HepG2 (cell line): ENCODE measurements around the gene FAF1. TPM values are rescaled to one million over a fixed set of nuclear protein-coding genes. Genes with fewer than 3 reads are reported as not detected.

Experiments used
- CBX1 ChIP-seq: IDR thresholded peaks from one replicate; pipeline ENCODE4 v1.6.1; 2016; ENCODE audit warnings: antibody characterized with exemption, low read depth
- HDAC1 ChIP-seq: sonication (generic); formaldehyde crosslinking; IDR thresholded peaks from 2 replicates; pipeline ENCODE4 v1.5.1; 2020; ENCODE audit warnings: mild to moderate bottlenecking, missing genetic modification reagents
- HNF1A ChIP-seq, 2 experiments: sonication (generic) in 1 of 2; formaldehyde crosslinking in 1 of 2; IDR thresholded peaks; 2 replicates each; pipeline versions ENCODE4 v1.4.0 to v1.6.1; 2016 to 2020; ENCODE audit warnings: borderline replicate concordance in 1 of 2, low read depth in 1 of 2, mild to moderate bottlenecking in 1 of 2, missing genetic modification reagents in 1 of 2
- KDM5A ChIP-seq: fragments of 200-600 bp; sonication (generic); IDR thresholded peaks from 2 replicates; pipeline ENCODE4 v1.7.0; 2018; ENCODE audit warnings: antibody characterized with exemption, mild to moderate bottlenecking, low read length, borderline replicate concordance
- SMAD3 ChIP-seq: sonication (generic); formaldehyde crosslinking; IDR thresholded peaks from 2 replicates; pipeline ENCODE4 v1.4.0; 2020; ENCODE audit warnings: missing genetic modification reagents
- ZC3H4 ChIP-seq: sonication (generic); formaldehyde crosslinking; IDR thresholded peaks from 2 replicates; pipeline ENCODE4 v1.4.0; 2020; ENCODE audit warnings: missing genetic modification reagents, borderline replicate concordance
- ZNF382 ChIP-seq: sonication (generic); formaldehyde crosslinking; IDR thresholded peaks from 2 replicates; pipeline ENCODE4 v1.5.0; 2020; ENCODE audit warnings: missing genetic modification reagents, mild to moderate bottlenecking, borderline replicate concordance
- ZNF605 ChIP-seq: sonication (generic); formaldehyde crosslinking; IDR thresholded peaks from 2 replicates; pipeline ENCODE4 v1.8.0; 2022; ENCODE audit warnings: mild to moderate bottlenecking, missing genetic modification reagents
- ZNF781 ChIP-seq: sonication (generic); formaldehyde crosslinking; IDR thresholded peaks from 2 replicates; pipeline ENCODE4 v1.5.1; 2020; ENCODE audit warnings: borderline replicate concordance, mild to moderate bottlenecking, missing genetic modification reagents; ENCODE audit errors: not compliant biosample characterization
- ZNF800 ChIP-seq: sonication (generic); formaldehyde crosslinking; IDR thresholded peaks from 2 replicates; pipeline ENCODE4 v1.4.0; 2020; ENCODE audit warnings: missing genetic modification reagents
- ZSCAN25 ChIP-seq: sonication (generic); formaldehyde crosslinking; IDR thresholded peaks from 2 replicates; pipeline ENCODE4 v1.8.0; 2022; ENCODE audit warnings: mild to moderate bottlenecking, missing genetic modification reagents
- polyA plus RNA-seq, 8 experiments: library from polyadenylated mRNA; depleted of rRNA in 3 of 8; stranded (reverse) in 7 of 8; unstranded in 1 of 8; fragments of >200 nt; fragmentation: Illumina TruSeq in 4 of 8; extraction: Trizol in 4 of 8; gene quantifications; 2 replicates each; pipeline versions ENCODE4 v1.2.1 to v1.2.3, GENCODE V29; 2011 to 2016; ENCODE audit warnings: low read depth in 4 of 8, missing spikeins in 1 of 8, mixed read lengths in 1 of 8; ENCODE audit not compliant: insufficient read depth in 1 of 8
- total RNA-seq, 5 experiments: library from RNA; depleted of rRNA; stranded (reverse); fragments of >200 nt; fragmentation: Illumina TruSeq; extraction: Trizol; gene quantifications; 2 replicates each; pipeline ENCODE4 v1.2.3, GENCODE V29; 2016; ENCODE audit warnings: low read depth in 1 of 5
- TF ChIP-seq, protein P1 (sequence below), 2 experiments: sonication (generic) in 1 of 2; formaldehyde crosslinking in 1 of 2; IDR thresholded peaks; 2 replicates each; pipeline versions ENCODE4 v1.4.0 to v1.6.1; 2018 to 2020; ENCODE audit warnings: missing genetic modification reagents in 2 of 2, borderline replicate concordance in 1 of 2, low read depth in 1 of 2, mild to moderate bottlenecking in 1 of 2, missing biosample characterization in 1 of 2
- TF ChIP-seq, protein P2 (sequence below): fragments of 450-650 bp; IDR thresholded peaks from 2 replicates; pipeline ENCODE4 v1.6.1; 2016
- TF ChIP-seq, protein P3 (sequence below): sonication (generic); formaldehyde crosslinking; IDR thresholded peaks from 2 replicates; pipeline ENCODE4 v1.8.1; 2022; ENCODE audit warnings: low read depth, mild to moderate bottlenecking, missing genetic modification reagents

The FAF1 gene
- total and polyA plus RNA-seq, 2 of the 13 experiments (the other 11 are each of a cell fraction or from before 2014, with no cell fraction given), result 19.4 to 63.3 TPM

- TF ChIP-seq HNF1A (IDR thresholded peaks at IDR 0.05; ENCODE audit: low read depth), result 0 out of 2 replicates have a peak, but pooled peaks have one; percentile 10
- no peak for TF ChIP-seq HNF1A (CRISPR knock-in tag; IDR thresholded peaks at IDR 0.05; ENCODE audit: borderline replicate concordance)
- TF ChIP-seq, protein P1, sequence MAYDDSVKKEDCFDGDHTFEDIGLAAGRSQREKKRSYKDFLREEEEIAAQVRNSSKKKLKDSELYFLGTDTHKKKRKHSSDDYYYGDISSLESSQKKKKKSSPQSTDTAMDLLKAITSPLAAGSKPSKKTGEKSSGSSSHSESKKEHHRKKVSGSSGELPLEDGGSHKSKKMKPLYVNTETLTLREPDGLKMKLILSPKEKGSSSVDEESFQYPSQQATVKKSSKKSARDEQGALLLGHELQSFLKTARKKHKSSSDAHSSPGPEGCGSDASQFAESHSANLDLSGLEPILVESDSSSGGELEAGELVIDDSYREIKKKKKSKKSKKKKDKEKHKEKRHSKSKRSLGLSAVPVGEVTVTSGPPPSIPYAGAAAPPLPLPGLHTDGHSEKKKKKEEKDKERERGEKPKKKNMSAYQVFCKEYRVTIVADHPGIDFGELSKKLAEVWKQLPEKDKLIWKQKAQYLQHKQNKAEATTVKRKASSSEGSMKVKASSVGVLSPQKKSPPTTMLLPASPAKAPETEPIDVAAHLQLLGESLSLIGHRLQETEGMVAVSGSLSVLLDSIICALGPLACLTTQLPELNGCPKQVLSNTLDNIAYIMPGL (CRISPR knock-in tag; IDR thresholded peaks at IDR 0.05; ENCODE audit: borderline replicate concordance in 1 of 2, low read depth in 1 of 2), result peak in 1 of 2 experiments; percentile 59; a peak in 3 of 4 replicates
- TF ChIP-seq, protein P2, sequence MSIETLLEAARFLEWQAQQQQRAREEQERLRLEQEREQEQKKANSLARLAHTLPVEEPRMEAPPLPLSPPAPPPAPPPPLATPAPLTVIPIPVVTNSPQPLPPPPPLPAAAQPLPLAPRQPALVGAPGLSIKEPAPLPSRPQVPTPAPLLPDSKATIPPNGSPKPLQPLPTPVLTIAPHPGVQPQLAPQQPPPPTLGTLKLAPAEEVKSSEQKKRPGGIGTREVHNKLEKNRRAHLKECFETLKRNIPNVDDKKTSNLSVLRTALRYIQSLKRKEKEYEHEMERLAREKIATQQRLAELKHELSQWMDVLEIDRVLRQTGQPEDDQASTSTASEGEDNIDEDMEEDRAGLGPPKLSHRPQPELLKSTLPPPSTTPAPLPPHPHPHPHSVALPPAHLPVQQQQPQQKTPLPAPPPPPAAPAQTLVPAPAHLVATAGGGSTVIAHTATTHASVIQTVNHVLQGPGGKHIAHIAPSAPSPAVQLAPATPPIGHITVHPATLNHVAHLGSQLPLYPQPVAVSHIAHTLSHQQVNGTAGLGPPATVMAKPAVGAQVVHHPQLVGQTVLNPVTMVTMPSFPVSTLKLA, result no peak
- no peak for TF ChIP-seq CBX1
- TF ChIP-seq, protein P3, sequence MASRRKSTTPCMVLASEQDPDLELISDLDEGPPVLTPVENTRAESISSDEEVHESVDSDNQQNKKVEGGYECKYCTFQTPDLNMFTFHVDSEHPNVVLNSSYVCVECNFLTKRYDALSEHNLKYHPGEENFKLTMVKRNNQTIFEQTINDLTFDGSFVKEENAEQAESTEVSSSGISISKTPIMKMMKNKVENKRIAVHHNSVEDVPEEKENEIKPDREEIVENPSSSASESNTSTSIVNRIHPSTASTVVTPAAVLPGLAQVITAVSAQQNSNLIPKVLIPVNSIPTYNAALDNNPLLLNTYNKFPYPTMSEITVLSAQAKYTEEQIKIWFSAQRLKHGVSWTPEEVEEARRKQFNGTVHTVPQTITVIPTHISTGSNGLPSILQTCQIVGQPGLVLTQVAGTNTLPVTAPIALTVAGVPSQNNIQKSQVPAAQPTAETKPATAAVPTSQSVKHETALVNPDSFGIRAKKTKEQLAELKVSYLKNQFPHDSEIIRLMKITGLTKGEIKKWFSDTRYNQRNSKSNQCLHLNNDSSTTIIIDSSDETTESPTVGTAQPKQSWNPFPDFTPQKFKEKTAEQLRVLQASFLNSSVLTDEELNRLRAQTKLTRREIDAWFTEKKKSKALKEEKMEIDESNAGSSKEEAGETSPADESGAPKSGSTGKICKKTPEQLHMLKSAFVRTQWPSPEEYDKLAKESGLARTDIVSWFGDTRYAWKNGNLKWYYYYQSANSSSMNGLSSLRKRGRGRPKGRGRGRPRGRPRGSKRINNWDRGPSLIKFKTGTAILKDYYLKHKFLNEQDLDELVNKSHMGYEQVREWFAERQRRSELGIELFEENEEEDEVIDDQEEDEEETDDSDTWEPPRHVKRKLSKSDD (CRISPR knock-in tag), result no peak
- no peak; the same call in 1 of the 2 replicates for TF ChIP-seq KDM5A
- no peak for TF ChIP-seq ZNF800 (CRISPR knock-in tag)
- TF ChIP-seq SMAD3 (CRISPR knock-in tag), result no peak
- TF ChIP-seq ZC3H4 (CRISPR knock-in tag), result peak; percentile 65; the same call in 1 of the 2 replicates
- TF ChIP-seq ZNF781, result no peak
- TF ChIP-seq ZNF605 (CRISPR knock-in tag), result no peak; the same call in 1 of the 2 replicates
- peak; percentile 67; the same call in 1 of the 2 replicates for TF ChIP-seq HDAC1 (CRISPR knock-in tag)
- no peak for TF ChIP-seq ZNF382 (CRISPR knock-in tag)
- TF ChIP-seq ZSCAN25 (CRISPR knock-in tag), result no peak
Measured at GRCh38 chr1:50978144-50978851, 18.2 kb upstream of the FAF1 start (continued).
